ENCODE results near the gene FAM162A.

The FAM162A gene

GRCh38 chr3:122366379-122366749 lies 17.6 kb upstream of the FAM162A start:
- TF ChIP-seq LEF1 (IDR thresholded peaks at IDR 0.05; ENCODE audit: borderline replicate concordance) (no peak), FOXK2 (IDR thresholded peaks at IDR 0.05) (no peak), PKNOX1 (IDR thresholded peaks at IDR 0.05) (no peak), L3MBTL2 (conservative IDR thresholded peaks at IDR 0.05) (no peak), CTBP1 (IDR thresholded peaks at IDR 0.05; ENCODE audit: borderline replicate concordance) (no peak), ARNT (IDR thresholded peaks at IDR 0.05) (no peak), ZNF384 (IDR thresholded peaks at IDR 0.05) (no peak), FOXA1 (IDR thresholded peaks at IDR 0.05) (no peak)
- POLR2A ChIA-PET, result no interaction called here
- CTCF ChIA-PET, result interaction anchor here (0.6 kb wide), 1 partner anchor 589 kb away, joined by 4 read pairs; no protein-coding TSS in a partner anchor
- no peak for DNase-seq (ENCODE audit: extremely low spot score)

- CTCF ChIA-PET, result no interaction called here
- TF ChIP-seq ARNT (IDR thresholded peaks at IDR 0.05), result no peak
- TF ChIP-seq NFRKB (IDR thresholded peaks at IDR 0.05), result no peak
- TF ChIP-seq L3MBTL2 (conservative IDR thresholded peaks at IDR 0.05), result no peak
- no peak for TF ChIP-seq CTBP1 (IDR thresholded peaks at IDR 0.05; ENCODE audit: borderline replicate concordance)
- no peak for TF ChIP-seq ELF4 (IDR thresholded peaks at IDR 0.05)
- no peak for TF ChIP-seq LEF1 (IDR thresholded peaks at IDR 0.05; ENCODE audit: borderline replicate concordance)
- no peak for TF ChIP-seq FOXA1 (IDR thresholded peaks at IDR 0.05)
- POLR2A ChIA-PET, result no interaction called here
These were observed 9.9 kb upstream of the FAM162A start for GRCh38 chr3:122374034-122374433.

GRCh38 chr3:122377975-122378374 lies 6.0 kb upstream of the FAM162A start:
- no peak for DNase-seq (ENCODE audit: extremely low spot score)
- ChIA-PET CTCF (no interaction called here), POLR2A (no interaction called here)
- TF ChIP-seq FOXK2 (IDR thresholded peaks at IDR 0.05) (no peak), ARNT (IDR thresholded peaks at IDR 0.05) (no peak), ELF4 (IDR thresholded peaks at IDR 0.05) (no peak), SP1 (IDR thresholded peaks at IDR 0.05) (no peak), BHLHE40 (IDR thresholded peaks at IDR 0.05; ENCODE audit: borderline replicate concordance) (no peak), NFRKB (IDR thresholded peaks at IDR 0.05) (no peak), CTBP1 (IDR thresholded peaks at IDR 0.05; ENCODE audit: borderline replicate concordance) (no peak), FOXM1 (IDR thresholded peaks at IDR 0.05; ENCODE audit: borderline replicate concordance) (no peak), HDGF (IDR thresholded peaks at IDR 0.05; ENCODE audit: borderline replicate concordance) (no peak), L3MBTL2 (conservative IDR thresholded peaks at IDR 0.05) (no peak), PKNOX1 (IDR thresholded peaks at IDR 0.05) (no peak), ZNF384 (IDR thresholded peaks at IDR 0.05) (no peak), SUZ12 (IDR thresholded peaks at IDR 0.05) (no peak), LEF1 (IDR thresholded peaks at IDR 0.05; ENCODE audit: borderline replicate concordance) (no peak), FOXA1 (IDR thresholded peaks at IDR 0.05) (no peak), TARDBP (IDR thresholded peaks at IDR 0.05) (no peak)

More at GRCh38 chr3:122374034-122374433, 9.9 kb upstream of the FAM162A start:
- DNase-seq (ENCODE audit: extremely low spot score), result no peak

- CTCF ChIA-PET, result interaction anchor here (0.6 kb wide), 1 partner anchor 10 kb away, joined by 3 read pairs; no protein-coding TSS in a partner anchor
- peak; percentile 78 for DNase-seq (ENCODE audit: extremely low spot score)
- no peak for TF ChIP-seq ZNF384 (IDR thresholded peaks at IDR 0.05)
- 0 out of 2 replicates have a peak, but pooled peaks have one; percentile 32 for TF ChIP-seq ELF4 (IDR thresholded peaks at IDR 0.05)
- TF ChIP-seq BHLHE40 (IDR thresholded peaks at IDR 0.05; ENCODE audit: borderline replicate concordance), result no peak
- no peak for TF ChIP-seq FOXA1 (IDR thresholded peaks at IDR 0.05)
- no peak for TF ChIP-seq FOXM1 (IDR thresholded peaks at IDR 0.05; ENCODE audit: borderline replicate concordance)
- TF ChIP-seq PKNOX1 (IDR thresholded peaks at IDR 0.05), result 0 out of 2 replicates have a peak, but pooled peaks have one; percentile 30
- TF ChIP-seq NFRKB (IDR thresholded peaks at IDR 0.05), result peak; percentile 77
- TF ChIP-seq SP1 (IDR thresholded peaks at IDR 0.05), result no peak
- no peak for TF ChIP-seq LEF1 (IDR thresholded peaks at IDR 0.05; ENCODE audit: borderline replicate concordance)
- TF ChIP-seq CTBP1 (IDR thresholded peaks at IDR 0.05; ENCODE audit: borderline replicate concordance), result no peak; the same call in 1 of the 2 replicates
- TF ChIP-seq L3MBTL2 (conservative IDR thresholded peaks at IDR 0.05), result peak; percentile 88
- no peak for TF ChIP-seq SUZ12 (IDR thresholded peaks at IDR 0.05)
- no peak for TF ChIP-seq TARDBP (IDR thresholded peaks at IDR 0.05)
- TF ChIP-seq ARNT (IDR thresholded peaks at IDR 0.05), result no peak
- POLR2A ChIA-PET, result interaction anchor here (0.8 to 2.9 kb wide), 12 partner anchors 10 to 1203 kb away, joined by 3 to 34 read pairs (median 4); partner anchors contain the start of genes KPNA1 and WDR5B
These were observed 905 bp upstream of the FAM162A start, which contains the start of gene MIX23 for GRCh38 chr3:122382888-122383666. Gene MIX23 (minus strand): TSS chr3:122383231. CDS start chr3:122383224, 7 bp downstream.

- TF ChIP-seq FOXA1 (IDR thresholded peaks at IDR 0.05) (no peak), LEF1 (IDR thresholded peaks at IDR 0.05; ENCODE audit: borderline replicate concordance) (no peak), TARDBP (IDR thresholded peaks at IDR 0.05) (no peak), PKNOX1 (IDR thresholded peaks at IDR 0.05) (no peak), L3MBTL2 (conservative IDR thresholded peaks at IDR 0.05) (no peak), ARNT (IDR thresholded peaks at IDR 0.05) (no peak), FOXK2 (IDR thresholded peaks at IDR 0.05) (no peak), HDGF (IDR thresholded peaks at IDR 0.05; ENCODE audit: borderline replicate concordance) (no peak), SP1 (IDR thresholded peaks at IDR 0.05) (no peak), CTBP1 (IDR thresholded peaks at IDR 0.05; ENCODE audit: borderline replicate concordance) (no peak), NFRKB (IDR thresholded peaks at IDR 0.05) (no peak), SUZ12 (IDR thresholded peaks at IDR 0.05) (no peak), ZNF384 (IDR thresholded peaks at IDR 0.05) (no peak), FOXM1 (IDR thresholded peaks at IDR 0.05; ENCODE audit: borderline replicate concordance) (no peak), ELF4 (IDR thresholded peaks at IDR 0.05) (no peak), BHLHE40 (IDR thresholded peaks at IDR 0.05; ENCODE audit: borderline replicate concordance) (no peak)
- POLR2A ChIA-PET, result no interaction called here
- CTCF ChIA-PET, result no interaction called here
- DNase-seq (ENCODE audit: extremely low spot score), result no peak
These were observed 3.7 kb downstream of the FAM162A start for GRCh38 chr3:122387709-122388108.

All from HEK293T (cell line).